Activated T-cell treated with anti-CD3 and anti-CD28 coated beads for 4 hours (primary cell): Measurements from ENCODE around the gene PRAC2.

ENCODE experiments used
- DNase-seq: peaks from one replicate; pipeline ENCODE4 v3.0.0-alpha.2; 2020

Gene PRAC2

GRCh38 chr17:48720266-48721008, 2.5 kb upstream of the PRAC2 start:
- no peak for DNase-seq

- no peak for DNase-seq
Observed at GRCh38 chr17:48721009-48721402, 2.0 kb upstream of the PRAC2 start.

GRCh38 chr17:48722201-48722907, 631 bp upstream of the PRAC2 start, which contains the start of gene PRAC1:
Gene PRAC1 (minus strand): TSS chr17:48722518. CDS start chr17:48722392, 126 bp downstream.
- DNase-seq, result no peak

DNA sequence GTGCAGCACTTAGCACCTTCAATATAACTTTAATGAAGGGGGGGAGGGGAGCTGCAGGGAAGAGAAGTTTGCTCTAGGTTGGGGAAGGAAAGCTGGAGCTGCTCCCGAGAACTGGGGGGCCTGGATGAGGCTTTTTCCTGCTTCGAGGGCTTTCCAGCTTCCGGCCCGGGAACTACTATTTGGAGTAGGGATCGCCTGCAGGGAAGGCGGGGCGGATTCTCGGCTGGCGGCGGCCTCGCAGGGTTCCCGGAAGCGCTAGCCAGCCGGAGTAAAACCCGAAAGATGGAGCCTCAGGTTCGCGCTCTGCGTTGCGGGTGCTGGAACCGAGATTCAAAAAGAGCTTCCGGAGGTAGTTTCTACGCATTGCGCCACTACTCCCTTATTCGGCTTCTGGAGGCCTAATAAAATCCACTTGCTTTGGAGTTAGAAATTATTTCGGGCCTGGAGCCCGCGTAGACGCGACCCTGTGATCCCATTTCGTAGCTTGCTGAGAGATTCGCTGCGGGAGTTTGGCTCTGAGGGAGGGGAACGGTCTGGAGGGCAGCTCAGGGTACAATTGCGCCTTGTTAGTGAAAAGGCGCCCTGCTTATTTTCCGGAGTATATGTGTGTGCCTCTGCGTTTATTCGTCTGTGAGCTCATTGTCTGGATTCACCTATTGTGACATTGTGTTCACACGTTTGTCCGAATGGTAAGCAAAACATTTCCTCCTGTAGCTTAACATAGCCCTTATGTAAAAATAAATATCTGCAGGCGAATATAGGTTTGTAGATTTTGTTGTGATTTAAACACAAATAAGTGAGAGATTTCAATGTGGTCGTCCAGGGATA, 652 bp downstream of the PRAC2 start:
- DNase-seq, result no peak

DNA sequence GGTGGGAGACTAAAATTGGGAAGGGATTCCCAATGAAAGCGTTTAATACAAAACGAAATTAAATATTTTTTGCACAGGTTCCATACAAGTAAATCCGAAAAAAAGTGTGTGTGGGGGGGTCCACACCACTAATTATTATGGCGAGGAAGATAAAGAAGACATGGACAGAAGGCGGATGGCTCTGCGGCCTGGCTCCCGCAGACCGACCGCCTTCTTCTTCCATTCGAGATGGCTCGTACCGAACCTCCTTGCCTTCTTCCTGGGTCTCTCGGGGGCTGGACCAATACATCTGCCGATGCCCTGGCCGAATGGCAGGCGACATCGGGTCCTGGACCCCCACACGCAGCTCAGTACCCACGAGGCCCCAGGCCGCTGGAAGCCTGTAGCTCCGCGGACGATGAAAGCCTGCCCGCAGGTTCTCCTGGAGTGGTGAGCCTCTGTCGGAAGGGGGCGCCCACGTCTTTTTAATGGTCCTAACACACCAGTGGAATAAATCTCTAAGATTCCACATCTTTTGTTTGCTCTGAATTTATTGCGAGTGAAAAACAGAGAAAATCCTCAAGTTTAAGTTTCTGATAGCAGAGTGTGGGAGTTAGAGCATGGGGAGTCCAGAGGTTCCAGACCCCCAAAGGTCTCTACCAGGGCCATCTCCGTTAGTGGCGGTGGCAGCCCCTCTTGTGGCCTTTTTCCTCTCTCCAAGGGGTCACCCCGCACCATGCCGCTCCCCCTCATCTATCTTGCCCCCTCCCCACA, 1.4 kb downstream of the PRAC2 start:
- peak; percentile 69 for DNase-seq

DNA sequence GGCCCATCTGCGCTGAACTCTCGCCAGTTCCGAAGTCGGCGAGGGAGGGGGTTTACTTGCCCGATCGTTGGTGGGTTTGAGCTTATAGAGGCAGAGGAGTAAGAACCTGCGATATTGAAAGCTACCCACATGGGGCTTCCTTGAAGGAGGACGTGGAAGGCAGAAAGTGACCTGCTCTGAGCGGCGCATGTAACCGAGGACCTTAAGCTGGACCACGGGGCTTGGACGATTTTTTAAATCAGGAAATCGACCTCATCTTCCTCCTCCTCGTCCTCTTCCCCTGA, 2.0 kb downstream of the PRAC2 start:
- no peak for DNase-seq

DNA sequence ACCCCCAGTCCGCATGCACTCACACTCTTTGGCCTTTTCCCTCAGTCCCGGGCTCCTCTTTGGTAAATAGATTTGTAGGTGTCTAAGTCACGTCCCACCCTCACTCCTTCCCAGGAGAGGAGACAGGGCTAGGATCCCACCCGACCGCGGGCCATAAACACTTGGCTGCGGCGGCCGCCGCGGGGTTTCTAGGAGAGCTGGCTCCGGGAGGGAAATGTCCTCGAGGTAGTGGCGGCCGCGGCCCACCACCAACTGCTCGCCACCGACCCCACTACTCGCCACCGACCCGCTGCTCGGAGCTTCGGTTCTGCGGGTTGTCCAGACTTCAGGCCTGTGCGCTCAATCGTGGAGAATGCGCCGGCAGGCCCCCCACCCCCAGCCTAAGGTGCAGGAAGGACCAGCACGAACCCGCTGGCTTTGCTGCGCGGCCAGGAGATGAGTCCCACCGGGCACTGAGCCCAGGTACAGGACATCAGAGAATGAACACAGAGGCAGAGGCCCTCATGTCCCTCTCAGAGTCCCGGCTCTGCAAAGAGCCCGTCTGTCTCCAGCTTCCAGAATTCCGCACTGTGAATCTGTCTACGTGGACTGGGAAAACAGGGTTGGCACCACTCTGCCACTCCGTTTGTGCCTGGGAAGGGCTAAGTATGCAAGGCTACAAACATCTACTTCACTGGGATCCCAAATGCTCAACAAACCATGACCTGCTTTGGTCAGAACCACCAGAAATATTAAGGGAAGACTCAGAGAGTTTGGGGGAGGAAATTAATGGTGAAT, 2.5 kb downstream of the PRAC2 start:
- DNase-seq, result no peak

- DNase-seq, result no peak
Observed at GRCh38 chr17:48726114-48726915, 3.3 kb downstream of the PRAC2 start.

- no peak for DNase-seq
Observed at GRCh38 chr17:48726916-48727286, 3.9 kb downstream of the PRAC2 start.

DNA sequence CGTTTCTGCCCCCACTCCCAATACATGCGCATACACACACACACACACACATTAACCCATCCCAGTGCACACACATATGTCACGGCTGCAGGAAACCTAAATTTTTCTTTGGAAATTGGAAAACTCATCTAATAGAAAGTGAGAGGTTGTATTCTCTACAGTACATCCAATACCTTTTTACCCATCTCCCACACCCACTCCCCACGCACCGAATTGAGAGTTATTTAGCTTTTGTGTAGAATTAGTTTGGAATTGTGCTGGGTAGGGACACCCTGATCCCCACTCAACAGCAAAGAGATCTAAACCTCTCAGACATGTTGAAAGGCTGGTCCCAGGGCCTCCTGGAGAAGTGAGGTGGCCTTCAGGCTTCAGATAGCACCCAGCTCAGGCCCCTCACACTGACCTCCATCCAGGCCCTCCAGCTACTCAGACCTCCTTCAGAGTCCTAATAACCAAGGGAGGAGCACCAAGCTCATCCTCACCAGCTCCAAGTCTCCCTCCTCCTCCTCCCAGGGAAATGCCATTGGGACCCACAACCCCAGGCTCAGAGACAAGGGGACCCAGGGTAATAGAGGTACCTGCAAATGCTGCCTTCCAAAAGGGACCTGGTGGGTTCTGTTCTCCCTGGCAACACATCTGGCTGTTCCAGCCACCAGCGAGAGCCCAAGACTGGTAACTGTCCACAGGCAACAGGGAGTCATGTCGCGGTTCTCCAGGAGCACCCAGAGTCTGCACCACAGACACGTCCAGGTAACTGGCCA, 4.6 kb downstream of the PRAC2 start:
- no peak for DNase-seq

DNA sequence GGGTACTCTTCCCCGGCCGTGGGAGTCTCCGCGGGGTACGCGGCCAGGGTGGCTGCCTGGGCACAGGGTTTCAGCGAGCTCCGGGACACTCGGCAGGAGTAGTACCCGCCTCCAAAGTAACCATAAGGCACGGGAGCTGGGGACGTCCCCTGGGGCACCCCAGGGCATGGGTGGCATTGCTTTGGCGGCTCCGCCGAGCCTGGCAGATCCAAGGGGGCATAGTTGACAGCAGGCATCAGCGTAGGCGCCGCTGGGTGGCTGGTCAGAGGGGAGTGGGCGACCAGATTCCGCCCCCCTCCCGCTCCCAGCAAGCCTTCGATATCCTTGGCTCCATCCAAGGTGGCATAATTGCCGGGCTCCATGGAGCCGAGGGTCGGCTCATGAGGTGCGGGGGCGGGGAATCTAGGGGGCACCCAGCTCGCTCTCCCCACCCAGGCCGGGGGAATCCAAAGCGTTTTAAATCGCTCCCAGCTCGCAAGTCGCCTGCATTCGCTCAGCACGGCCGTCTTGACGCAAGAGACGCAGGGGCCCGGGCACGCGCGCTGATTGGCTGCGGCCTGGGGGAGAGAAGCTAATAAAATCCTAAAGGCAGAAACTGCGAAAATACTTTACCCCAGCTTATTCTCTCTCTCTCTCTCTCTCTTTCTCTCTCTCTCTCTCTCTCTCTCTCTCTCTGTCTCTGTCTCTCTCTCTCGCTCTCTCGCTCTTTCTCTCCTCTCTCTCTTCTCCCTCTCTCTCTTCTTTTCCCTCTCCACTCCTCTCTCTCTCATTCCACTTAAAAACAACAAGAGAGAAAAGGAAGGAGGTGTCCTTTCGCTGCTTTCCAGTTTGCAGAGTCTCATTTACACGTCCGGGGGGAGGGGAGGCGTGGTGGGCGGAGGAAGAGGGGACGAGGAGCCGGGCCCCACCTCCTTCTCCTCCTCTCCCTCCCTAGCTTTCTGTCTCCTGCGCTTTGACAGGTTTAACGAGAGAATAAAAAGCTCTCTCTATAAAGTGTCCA, 5.5 kb downstream of the PRAC2 start, which contains the start of gene HOXB13:
Gene HOXB13, minus strand, starts transcription at position 519 of the 1,000 bp plus-strand sequence. Its CDS starts 157 bp downstream, at position 362.
- DNase-seq, result peak; percentile 21

GRCh38 chr17:48729335-48730239, 6.6 kb downstream of the PRAC2 start:
- DNase-seq, result no peak

- no peak for DNase-seq
Observed at GRCh38 chr17:48730240-48730550, 7.2 kb downstream of the PRAC2 start.

DNA sequence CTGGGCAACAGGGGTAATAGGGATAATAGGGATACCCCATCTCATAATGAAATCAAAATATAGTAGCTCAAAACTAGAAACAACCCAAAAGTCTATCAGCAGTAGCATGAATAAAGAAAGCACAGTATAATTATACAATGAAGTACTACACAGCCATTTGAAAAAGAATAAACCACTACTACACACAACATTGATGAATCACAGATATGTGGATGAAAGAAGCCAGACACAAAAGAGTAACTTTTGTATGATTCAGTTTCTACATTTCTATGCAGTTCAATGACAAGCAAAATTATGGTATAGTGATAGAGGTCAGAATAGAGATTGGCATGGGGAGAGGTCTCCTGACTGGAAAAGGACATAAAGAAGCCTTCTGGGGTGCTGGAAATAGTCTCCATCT, 8.4 kb downstream of the PRAC2 start:
- no peak for DNase-seq

DNA sequence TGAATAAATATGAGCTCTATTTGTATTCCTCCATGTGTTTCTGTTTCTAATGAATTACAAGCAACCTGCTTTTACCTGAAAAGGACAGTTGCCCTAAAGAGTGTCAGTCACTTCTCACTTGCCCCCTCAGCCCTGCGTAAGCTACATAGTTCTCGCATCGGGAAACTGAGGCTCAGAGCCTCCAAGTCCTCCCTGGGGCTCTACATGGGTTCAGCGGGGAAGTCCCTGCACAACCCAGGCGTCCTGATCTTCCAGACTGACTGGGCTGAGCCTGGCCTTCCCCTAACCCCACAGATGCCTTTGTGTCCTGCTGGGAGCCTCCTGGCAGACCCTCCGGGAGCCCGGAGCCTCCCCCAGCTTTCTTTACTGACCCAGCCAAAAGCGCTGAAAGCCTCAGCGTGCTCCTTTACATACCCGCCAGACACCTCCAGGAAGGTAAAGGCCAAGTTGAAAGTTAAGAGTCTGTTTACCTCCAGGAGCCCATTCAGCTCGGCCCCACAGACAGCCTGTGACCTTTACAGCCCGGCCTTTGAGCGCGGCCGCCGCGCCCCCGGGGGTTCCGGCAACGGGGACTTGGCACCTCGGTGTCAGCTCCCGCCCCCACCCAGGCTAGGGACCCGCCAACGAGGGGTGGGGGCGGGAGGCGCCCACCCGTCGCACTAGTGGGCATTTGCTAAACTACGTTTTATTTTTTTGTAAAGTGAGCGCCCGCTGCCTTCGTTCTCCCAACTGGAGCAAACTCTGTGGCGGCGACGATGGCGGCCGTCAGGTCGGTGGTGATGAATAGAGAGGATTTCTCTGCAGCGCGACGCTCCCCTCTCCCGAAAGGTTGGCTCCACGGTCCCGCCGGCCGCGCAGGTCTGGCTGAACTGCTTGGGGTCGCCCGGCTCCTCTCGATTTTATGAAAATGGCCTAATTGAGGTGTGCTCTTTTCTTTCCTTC, 10.0 kb downstream of the PRAC2 start:
- no peak for DNase-seq

DNA sequence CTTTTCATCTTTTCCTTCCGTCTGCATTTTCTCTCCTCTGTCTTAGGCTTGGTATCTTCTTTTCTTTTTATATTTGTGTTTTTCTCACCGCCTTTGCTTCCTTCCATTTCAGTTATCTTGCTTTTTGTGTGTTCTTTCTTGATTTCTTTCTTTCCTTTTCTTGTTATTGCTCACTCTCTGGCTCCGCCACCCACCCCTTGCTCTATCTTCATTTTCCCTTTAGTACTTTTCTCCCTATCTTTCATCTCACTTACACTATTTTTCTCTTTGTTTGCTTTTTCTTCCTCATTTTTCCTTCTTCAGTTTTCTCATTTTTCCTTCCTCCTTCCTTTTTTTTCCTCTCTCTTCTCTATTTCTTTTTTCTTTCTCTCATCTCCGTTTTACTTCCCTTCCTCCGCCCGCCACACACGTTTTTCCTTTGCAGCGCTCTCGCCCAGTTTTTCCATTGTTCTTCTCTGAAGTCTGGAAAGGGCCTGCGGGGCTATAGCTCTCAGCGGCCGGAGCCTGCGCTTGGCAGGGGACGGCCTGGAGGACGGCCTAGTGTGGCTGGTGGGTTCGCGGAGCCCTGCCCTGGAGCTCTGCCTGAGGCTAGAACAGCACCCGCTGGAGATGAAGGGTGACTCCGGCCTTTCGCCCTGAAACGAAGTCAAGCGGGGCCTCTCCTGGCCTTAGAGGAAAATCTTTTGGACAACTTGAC, 10.8 kb downstream of the PRAC2 start:
- no peak for DNase-seq
